ENCODE measurements around the gene PFDN2. TPM values are rescaled to one million over a fixed set of nuclear protein-coding genes. Genes with fewer than 3 reads are reported as not detected.
"Not testable (repeated sequence)": the region's sequence is repeated elsewhere in the genome, so short reads cannot be mapped to it uniquely, and the experiment has no call there.

Gene PFDN2
- total RNA-seq, 2 donors from 2014 or later = 34.5 to 37.1 TPM

DNA sequence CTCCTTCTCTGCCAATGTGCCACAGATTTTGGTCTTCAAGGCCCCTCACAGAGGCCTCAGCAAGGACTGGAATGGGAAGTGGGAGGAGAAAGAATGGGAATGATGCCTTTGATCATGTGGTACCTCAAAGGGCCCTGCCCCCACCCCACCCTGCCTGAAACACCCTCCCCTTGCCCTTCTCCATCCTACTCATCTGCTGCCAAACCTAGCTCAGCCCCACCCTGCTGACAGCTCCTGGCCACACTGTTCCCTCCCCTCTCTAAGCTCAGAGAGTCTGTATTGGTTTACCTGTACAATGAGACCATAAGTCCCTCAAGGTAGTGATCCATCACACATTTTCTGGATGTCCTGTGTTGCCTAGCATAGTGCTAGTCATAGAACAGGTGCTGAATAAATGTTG lies 41.4 kb downstream of the PFDN2 start:
- no peaks in the 10 kb centered on the region for H3K27me3 Mint-ChIP-seq
- no peak overlapping the region for H3K27ac Mint-ChIP-seq
- H3K36me3 Mint-ChIP-seq (ENCODE audit: low read depth) = no peaks in the 10 kb centered on the region
- H3K9me3 ChIP-seq (ENCODE audit: control insufficient read depth, low read length, poor library complexity, severe bottlenecking) = no peaks in the 10 kb centered on the region
- DNase-seq (no peak), ATAC-seq (no peak)
- H3K4me3 Mint-ChIP-seq = no peak overlapping the region
- peaks cover 20% of the 10 kb centered on the region for H3K4me1 Mint-ChIP-seq

DNA sequence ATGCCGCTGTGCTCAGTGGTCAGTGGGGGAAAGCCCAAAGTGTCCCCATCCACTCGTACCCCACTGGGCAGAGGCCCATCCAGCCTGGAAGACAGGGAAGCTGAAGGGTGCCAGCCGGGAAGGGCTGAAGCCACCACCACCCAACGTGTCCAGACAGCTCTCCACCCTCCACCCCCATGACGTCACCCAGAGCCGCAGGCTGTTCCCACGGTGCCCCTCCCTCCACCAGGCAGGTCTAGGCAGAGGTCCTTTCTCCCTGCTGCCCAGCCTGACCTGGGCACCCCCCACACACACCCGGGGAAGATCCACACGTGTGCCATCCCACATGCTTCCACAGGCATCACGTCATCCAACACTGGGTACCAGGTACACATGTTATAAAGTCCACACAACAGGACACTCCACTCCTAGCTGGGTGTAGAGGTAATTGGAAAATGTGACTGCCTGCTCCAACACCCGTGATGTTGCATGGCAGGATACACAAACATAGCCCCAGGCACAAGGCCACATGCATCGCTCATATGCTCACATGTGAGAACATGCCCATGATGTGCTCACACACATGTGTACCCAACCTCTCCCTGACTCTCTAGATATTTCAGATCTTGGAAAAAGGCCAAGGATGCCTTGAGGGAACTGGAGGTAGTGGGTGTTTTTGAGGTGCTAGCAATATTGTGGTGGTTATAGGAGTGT lies 43.0 kb downstream of the PFDN2 start:
- peak overlapping the region; percentile 24 for H3K27ac Mint-ChIP-seq
- no peaks in the 10 kb centered on the region for H3K36me3 Mint-ChIP-seq (ENCODE audit: low read depth)
- DNase-seq (no peak), ATAC-seq (no peak)
- no peak overlapping the region for H3K4me3 Mint-ChIP-seq
- no peaks in the 10 kb centered on the region for H3K27me3 Mint-ChIP-seq
- H3K9me3 ChIP-seq (ENCODE audit: control insufficient read depth, low read length, poor library complexity, severe bottlenecking) = no peaks in the 10 kb centered on the region
- peaks cover 23% of the 10 kb centered on the region for H3K4me1 Mint-ChIP-seq

DNA sequence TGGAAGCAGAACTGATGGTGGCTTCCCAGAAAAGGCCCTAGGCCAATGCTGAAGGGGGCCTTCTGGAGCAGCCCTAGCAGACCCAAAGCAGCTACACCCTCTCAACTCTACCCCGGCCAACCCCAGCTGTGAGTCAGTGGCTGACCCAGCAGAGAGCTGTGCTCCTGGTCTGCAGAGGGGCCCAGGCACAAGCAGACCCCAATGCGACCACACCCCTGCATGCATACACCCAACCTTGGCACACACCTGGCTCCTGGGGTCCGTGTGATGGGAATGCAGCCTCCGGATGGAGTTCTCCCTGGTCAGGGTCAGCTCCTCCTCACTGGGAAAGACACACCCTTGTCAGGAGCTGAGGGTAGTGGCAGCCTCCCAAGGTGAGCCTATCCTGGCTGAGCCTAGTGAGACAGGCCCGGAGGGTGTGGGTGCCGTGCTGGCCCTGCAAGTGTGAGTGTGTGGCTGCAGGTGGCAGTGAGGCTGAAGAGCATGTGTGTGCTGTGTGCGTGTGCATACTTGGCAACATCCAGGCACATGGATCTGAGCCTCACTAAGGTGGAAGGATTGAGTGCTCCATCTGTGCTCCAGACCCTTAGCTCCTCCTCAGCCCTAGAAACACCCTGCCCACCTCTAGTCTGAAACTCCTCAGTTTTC lies 44.2 kb downstream of the PFDN2 start:
- DNase-seq (no peak), ATAC-seq (no peak)
- Mint-ChIP-seq H3K4me3 (no peak overlapping the region), H3K27me3 (no peaks in the 10 kb centered on the region), H3K4me1 (peaks cover 28% of the 10 kb centered on the region), H3K27ac (no peak overlapping the region), H3K36me3 (ENCODE audit: low read depth) (no peaks in the 10 kb centered on the region)
- H3K9me3 ChIP-seq (ENCODE audit: control insufficient read depth, low read length, poor library complexity, severe bottlenecking) = no peaks in the 10 kb centered on the region

DNA sequence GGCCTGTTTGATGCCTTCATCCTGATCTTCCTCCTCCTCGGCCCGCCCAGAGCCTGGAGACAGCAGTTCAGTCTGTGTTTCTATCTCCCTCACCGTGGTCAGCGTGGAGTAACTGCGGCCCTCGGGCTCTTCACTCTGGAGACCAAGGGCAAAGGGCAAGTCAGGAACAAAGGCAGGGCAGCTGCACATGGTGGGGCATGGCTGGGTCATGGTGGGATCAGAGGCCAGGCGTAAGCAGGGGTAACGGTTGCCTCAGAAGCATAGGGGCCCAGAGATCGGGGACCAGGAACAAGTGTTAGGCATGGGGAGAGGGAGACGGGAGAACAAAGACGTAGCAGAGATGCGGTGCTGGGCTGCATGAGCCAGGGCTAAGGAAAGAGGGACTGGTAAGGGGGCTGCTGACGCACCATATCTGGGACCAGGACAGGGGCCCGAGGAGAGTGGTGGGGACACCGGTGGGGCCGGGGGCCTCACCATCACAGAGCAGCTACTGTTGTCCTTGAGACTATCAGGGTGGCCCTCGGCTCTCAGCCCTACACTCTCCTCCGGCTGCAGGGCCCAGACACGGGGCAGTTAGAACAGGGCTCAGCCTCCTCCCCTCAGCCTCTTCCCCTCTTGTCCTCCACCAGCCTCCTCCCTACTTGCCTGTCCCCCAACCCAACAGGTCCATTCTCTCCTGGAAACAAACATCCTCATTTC lies 44.9 kb downstream of the PFDN2 start:
- Mint-ChIP-seq H3K4me3 (no peak overlapping the region), H3K4me1 (peaks cover 32% of the 10 kb centered on the region), H3K36me3 (ENCODE audit: low read depth) (no peaks in the 10 kb centered on the region), H3K27me3 (no peaks in the 10 kb centered on the region), H3K27ac (no peak overlapping the region)
- H3K9me3 ChIP-seq (ENCODE audit: control insufficient read depth, low read length, poor library complexity, severe bottlenecking) = no peaks in the 10 kb centered on the region
- ATAC-seq (no peak), DNase-seq (no peak)

DNA sequence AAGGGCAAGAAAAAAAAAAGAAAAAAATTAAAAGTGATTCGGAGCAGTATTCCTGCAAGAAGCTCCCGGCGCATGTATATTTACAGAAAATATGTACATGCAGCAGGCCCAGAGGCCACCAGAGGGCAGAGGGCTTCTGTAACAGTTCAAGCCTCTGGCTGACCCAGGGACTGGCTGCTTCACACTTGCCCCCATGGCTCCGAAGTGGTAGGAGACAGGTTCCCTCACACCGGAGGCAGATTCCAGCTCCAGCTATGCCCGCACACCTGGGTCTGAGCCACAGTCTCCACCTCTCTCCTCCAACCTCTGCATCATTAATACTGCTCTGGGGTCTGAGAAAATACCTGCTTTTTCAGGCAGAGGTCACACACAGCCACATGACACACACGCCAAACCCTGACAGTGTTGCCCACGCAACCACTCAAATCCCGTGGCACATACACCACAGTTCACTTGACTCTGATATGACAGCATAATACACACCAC lies 45.9 kb downstream of the PFDN2 start:
- H3K4me1 Mint-ChIP-seq = peaks cover 41% of the 10 kb centered on the region
- peak in 2 of 3 donors; percentile 20 to 27 for DNase-seq
- H3K9me3 ChIP-seq (ENCODE audit: control insufficient read depth, low read length, poor library complexity, severe bottlenecking) = no peaks in the 10 kb centered on the region
- peak overlapping the region; percentile 99 for H3K27ac Mint-ChIP-seq
- no peaks in the 10 kb centered on the region for H3K27me3 Mint-ChIP-seq
- no peak overlapping the region for H3K4me3 Mint-ChIP-seq
- H3K36me3 Mint-ChIP-seq (ENCODE audit: low read depth) = peaks cover 4% of the 10 kb centered on the region
- no peak for ATAC-seq

DNA sequence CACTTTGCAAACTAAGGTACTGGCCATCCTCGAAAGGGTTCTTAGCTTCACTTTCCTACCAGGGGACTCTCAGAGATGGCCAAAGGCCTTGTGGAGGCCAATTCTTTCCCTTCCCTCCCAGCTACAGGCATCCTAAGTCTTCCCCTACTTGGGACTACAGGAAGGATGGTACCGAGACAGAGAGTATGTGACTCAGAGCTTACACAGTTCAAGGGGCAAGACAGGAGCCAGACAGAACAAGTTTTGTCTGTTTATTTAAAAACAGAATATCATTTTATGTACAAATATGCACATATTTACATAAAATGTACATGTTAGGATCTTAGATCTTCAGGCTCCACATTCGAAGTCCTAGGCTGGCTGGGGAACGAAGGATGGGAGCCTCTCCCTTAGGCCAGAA lies 47.1 kb downstream of the PFDN2 start:
- peaks cover 47% of the 10 kb centered on the region for H3K4me1 Mint-ChIP-seq

DNA sequence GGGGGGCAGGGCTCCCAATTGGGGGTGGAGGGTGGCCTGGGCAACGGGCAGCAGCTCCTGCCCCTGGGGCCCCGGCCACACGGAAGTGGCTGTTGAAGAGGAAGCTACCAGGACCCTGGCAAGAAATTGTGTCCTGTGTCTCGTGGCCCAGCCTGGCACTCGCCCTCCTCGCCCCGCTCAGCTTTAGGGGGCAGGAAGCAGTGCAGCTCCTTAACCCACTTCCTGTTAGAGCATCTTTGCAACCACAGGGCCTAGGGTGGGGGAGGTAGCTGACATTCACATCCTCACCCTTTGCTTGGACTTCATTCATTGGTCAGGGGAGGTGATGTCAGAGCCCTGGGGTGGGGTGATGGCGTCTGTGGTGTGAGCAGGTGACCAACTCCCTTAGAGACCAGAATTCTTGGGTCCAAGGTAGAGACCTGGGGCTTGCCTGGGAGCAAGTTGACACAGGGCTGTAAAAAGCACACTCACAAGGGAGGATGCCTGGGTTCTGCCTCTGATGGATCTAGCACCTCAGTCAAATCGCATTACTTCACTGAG lies 48.0 kb downstream of the PFDN2 start, which contains the start of gene ARHGAP30:
TSS of gene ARHGAP30 (minus strand) at position 161 of the 540 bp plus-strand sequence. CDS start 267 bp downstream, outside the sequence.
- H3K9me3 ChIP-seq (ENCODE audit: control insufficient read depth, low read length, poor library complexity, severe bottlenecking) = no peaks in the 10 kb centered on the region
- DNase-seq (peak; percentile 57 to 69 (median 64)), ATAC-seq (peak; percentile 82)
- Mint-ChIP-seq H3K27ac (peak within 1 kb of the TSS; percentile 99), H3K27me3 (no peaks in the 10 kb centered on the region), H3K36me3 (ENCODE audit: low read depth) (peaks cover 8% of the 10 kb centered on the region), H3K4me3 (peak within 1 kb of the TSS; percentile 99), H3K4me1 (peaks cover 47% of the 10 kb centered on the region)

More for the DNA sequence above, 47.1 kb downstream of the PFDN2 start:
- H3K27ac Mint-ChIP-seq = peak overlapping the region; percentile 99
- H3K27me3 Mint-ChIP-seq = no peaks in the 10 kb centered on the region
- DNase-seq (no peak), ATAC-seq (no peak)
- no peak overlapping the region for H3K4me3 Mint-ChIP-seq
- no peaks in the 10 kb centered on the region for H3K9me3 ChIP-seq (ENCODE audit: control insufficient read depth, low read length, poor library complexity, severe bottlenecking)
- H3K36me3 Mint-ChIP-seq (ENCODE audit: low read depth) = peaks cover 8% of the 10 kb centered on the region

DNA sequence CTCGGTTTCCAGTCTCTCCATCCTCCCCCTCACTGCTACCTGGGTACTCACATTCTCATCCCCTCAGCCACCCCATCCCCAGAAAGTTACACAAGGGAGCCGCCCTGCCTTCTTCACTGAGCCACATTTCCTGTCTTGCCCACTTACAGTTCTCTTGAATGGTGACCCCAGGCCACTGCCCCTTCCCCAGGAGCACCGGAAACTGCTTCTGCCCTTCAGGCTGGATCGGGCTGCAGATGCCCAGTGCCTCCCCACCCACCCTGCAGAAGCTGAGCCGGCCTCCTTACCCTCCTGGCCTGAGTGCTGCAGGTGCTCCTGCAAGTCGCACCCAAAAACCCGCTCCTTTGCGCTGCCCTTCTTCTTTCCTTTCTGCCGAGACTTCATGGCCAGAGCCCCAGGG lies 48.6 kb downstream of the PFDN2 start:
- no peak for DNase-seq
- no peaks in the 10 kb centered on the region for H3K9me3 ChIP-seq (ENCODE audit: control insufficient read depth, low read length, poor library complexity, severe bottlenecking)
- H3K4me3 Mint-ChIP-seq = peak overlapping the region; percentile 99
- no peak for ATAC-seq
- H3K27me3 Mint-ChIP-seq = no peaks in the 10 kb centered on the region
- peak overlapping the region; percentile 99 for H3K27ac Mint-ChIP-seq
- peaks cover 10% of the 10 kb centered on the region for H3K36me3 Mint-ChIP-seq (ENCODE audit: low read depth)
- peaks cover 51% of the 10 kb centered on the region for H3K4me1 Mint-ChIP-seq

DNA sequence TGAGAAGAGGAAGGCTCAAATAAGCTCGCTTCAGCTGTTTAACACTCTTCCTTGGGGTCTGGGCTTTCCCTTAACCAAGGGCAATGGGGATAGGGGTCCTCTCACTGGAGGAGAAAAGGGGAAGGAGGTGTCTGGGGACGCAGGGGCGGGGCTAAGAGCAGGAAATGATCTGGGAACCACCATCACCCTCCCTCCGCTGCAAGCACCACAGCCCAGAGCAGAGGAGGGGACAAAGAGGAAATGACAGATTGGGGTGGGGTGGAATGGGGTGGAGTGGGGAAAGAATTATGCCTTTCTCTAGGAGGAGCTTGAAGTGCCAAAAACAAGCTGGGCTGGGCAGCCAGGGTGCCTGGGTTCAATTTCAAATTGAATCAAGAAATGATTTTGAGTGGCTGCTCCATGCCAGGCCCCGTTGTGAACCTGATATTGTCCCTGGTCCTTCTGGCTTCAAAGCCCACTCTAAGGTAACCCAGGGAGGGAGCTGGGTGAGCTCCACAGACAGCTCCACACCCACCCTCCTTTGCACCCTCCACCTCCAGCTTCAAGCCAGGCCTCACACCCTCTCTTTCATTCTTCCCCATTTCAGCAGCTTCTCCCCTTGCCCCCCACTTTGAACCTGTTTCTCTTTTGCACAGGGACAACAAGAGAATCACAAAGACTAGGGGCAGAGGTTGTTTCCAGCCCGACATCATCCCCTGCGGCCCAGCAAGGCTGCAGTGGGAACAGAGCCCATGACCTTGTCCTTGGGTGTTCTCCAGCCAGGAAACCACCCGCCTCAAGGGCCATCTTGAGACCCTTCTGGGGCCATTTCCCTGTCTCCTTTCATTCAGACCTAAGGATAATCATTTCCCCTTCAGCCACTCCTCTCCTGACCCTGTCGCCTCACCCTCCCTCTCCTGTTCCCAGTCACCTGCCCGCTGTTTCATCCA lies 49.3 kb downstream of the PFDN2 start:
- peak; percentile 80 for ATAC-seq
- peak overlapping the region; percentile 99 for H3K27ac Mint-ChIP-seq
- peaks cover 13% of the 10 kb centered on the region for H3K36me3 Mint-ChIP-seq (ENCODE audit: low read depth)
- peaks cover 58% of the 10 kb centered on the region for H3K4me1 Mint-ChIP-seq
- peak overlapping the region; percentile 99 for H3K4me3 Mint-ChIP-seq
- no peaks in the 10 kb centered on the region for H3K27me3 Mint-ChIP-seq
- peak; percentile 60 to 81 (median 68) for DNase-seq
- H3K9me3 ChIP-seq (ENCODE audit: control insufficient read depth, low read length, poor library complexity, severe bottlenecking) = no peaks in the 10 kb centered on the region

DNA sequence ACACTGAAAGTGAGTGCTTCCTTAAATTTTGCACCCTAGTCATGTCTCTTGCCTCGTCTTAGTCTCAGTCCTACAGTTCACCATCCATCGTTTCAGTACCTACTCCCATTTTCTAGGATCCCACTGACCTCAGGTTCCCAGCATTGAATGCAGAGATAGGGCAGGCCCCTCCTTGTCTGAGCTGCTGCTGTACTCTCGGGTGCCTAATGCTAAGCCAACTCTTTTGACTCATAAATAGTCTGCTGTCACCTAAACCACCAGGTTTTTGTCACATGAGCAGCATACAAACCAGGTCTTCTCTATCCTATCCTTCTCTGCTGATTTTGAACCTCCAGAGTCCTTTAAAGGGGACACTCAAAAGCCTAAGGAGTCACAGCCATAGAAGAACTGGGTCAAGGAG lies 51.1 kb downstream of the PFDN2 start:
- no peaks in the 10 kb centered on the region for H3K9me3 ChIP-seq (ENCODE audit: control insufficient read depth, low read length, poor library complexity, severe bottlenecking)
- ATAC-seq (no peak), DNase-seq (no peak)
- H3K4me3 Mint-ChIP-seq = peak overlapping the region; percentile 99
- peak overlapping the region; percentile 99 for H3K27ac Mint-ChIP-seq
- peaks cover 59% of the 10 kb centered on the region for H3K4me1 Mint-ChIP-seq
- H3K36me3 Mint-ChIP-seq (ENCODE audit: low read depth) = peaks cover 18% of the 10 kb centered on the region
- no peaks in the 10 kb centered on the region for H3K27me3 Mint-ChIP-seq

DNA sequence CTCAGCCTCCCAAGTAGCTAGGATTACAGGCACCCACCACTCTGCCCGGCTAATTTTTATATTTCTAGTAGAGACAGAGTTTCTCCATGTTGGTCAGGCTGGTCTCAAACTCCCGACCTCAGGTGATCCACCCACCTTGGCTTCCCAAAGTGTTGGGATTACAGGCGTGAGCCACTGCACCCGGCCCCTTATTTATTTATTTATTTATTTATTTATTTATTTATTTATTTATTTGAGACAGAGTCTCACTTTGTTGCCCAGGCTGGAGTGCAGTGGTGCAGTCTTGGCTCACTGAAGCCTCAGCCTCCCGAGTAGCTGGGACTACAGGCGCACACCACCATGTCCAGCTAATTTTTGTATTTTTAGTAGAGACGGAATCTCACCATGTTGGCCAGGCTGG lies 52.2 kb downstream of the PFDN2 start:
- Mint-ChIP-seq H3K27ac (peak overlapping the region; percentile 99), H3K36me3 (ENCODE audit: low read depth) (peaks cover 18% of the 10 kb centered on the region), H3K4me3 (peak overlapping the region; percentile 99), H3K4me1 (peaks cover 60% of the 10 kb centered on the region)
- not testable (repeated sequence) for ATAC-seq; H3K27me3 Mint-ChIP-seq; DNase-seq; H3K9me3 ChIP-seq (ENCODE audit: control insufficient read depth, low read length, poor library complexity, severe bottlenecking)

DNA sequence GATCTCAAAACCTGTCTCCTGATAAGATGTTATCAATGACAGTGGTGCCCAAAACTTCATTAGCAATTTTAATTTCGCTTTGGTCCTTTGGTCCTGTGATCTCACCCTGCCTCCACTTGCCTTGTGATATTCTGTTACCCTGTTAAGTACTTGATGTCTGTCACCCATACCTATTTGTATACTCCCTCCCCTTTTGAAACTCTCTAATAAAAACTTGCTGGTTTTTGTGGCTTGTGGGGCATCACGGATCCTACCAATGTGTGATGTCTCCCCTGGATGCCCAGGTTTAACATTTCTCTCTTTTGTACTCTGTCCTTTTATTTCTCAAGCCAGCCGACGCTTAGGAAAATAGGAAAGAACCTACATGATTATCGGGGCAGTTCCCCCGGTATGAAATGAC lies 53.9 kb downstream of the PFDN2 start:
- ATAC-seq; H3K9me3 ChIP-seq (ENCODE audit: control insufficient read depth, low read length, poor library complexity, severe bottlenecking); H3K27me3 Mint-ChIP-seq; DNase-seq: not testable (repeated sequence)
- Mint-ChIP-seq H3K4me1 (peaks cover 61% of the 10 kb centered on the region), H3K36me3 (ENCODE audit: low read depth) (peaks cover 22% of the 10 kb centered on the region), H3K27ac (peak overlapping the region; percentile 99), H3K4me3 (peak overlapping the region; percentile 88)
